ENCODE measurements around the gene NSUN7. TPM values are rescaled to one million over a fixed set of nuclear protein-coding genes. Genes with fewer than 3 reads are reported as not detected.

Gene NSUN7
- total and polyA plus RNA-seq, 9 of the 15 experiments (the other 6 are each of a cell fraction or from before 2014, with no cell fraction given): not detected

GRCh38 chr4:40722576-40723161 lies 27.1 kb upstream of the NSUN7 start (continued):
- TF ChIP-seq MGA (IDR thresholded peaks at IDR 0.05) (0 out of 2 replicates have a peak, but pooled peaks have one; percentile 10), PBX2 (CRISPR knock-in tag; IDR thresholded peaks at IDR 0.05; ENCODE audit: low read depth) (no peak), PBX2 (tag; conservative IDR thresholded peaks at IDR 0.05; ENCODE audit: low read depth) (0 out of 2 replicates have a peak, but pooled peaks have one; percentile 8), ZNF232 (CRISPR knock-in tag; IDR thresholded peaks at IDR 0.05) (no peak), XRCC3 (IDR thresholded peaks at IDR 0.05) (no peak)

Measured in K562 (cell line).